Upper lobe of right lung (tissue), 1 donor: ENCODE data around the gene LYSMD1. TPM values are rescaled to one million over a fixed set of nuclear protein-coding genes. Genes with fewer than 3 reads are reported as not detected.
"Not testable (repeated sequence)": the region's sequence is repeated elsewhere in the genome, so short reads cannot be mapped to it uniquely, and the experiment has no call there.

Source experiments
- ATAC-seq: fragments of 200-7000 bp; cut with Tn5 transposase; one replicate; pipeline ENCODE4 v1.9.1; 2020; ENCODE audit warnings: mild to moderate bottlenecking, moderate library complexity
- DNase-seq: peaks from one replicate; pipeline ENCODE4 v3.0.0-alpha.2; 2020
- H3K27ac ChIP-seq: fragments of 200-600 bp; one replicate; pipeline ENCODE4 v1.8.0; 2022
- H3K27me3 ChIP-seq: fragments of 200-600 bp; one replicate; pipeline ENCODE4 v1.8.0; 2022; ENCODE audit warnings: mild to moderate bottlenecking
- H3K36me3 ChIP-seq: fragments of 200-600 bp; one replicate; pipeline ENCODE4 v1.8.0; 2022
- H3K4me1 ChIP-seq: fragments of 200-600 bp; one replicate; pipeline ENCODE4 v1.8.0; 2022
- H3K4me3 ChIP-seq: fragments of 200-600 bp; one replicate; pipeline ENCODE4 v1.8.0; 2022; ENCODE audit warnings: mild to moderate bottlenecking
- H3K9me3 ChIP-seq: fragments of 200-600 bp; one replicate; pipeline ENCODE4 v1.8.0; 2022
- intact Hi-C: fragments of 100-400 bp; cut with DNase I; formaldehyde crosslinking; loops from one replicate; pipeline ENCODE4 v1.11.0; 2022
- long read RNA-seq: library from polyadenylated mRNA; unstranded; transcript quantifications from one replicate; pipeline ENCODE4 v2.0.0, GENCODE V29; 2021
- total RNA-seq: library from RNA; stranded (reverse); fragmentation: NEBNext Ultra II Directional; extraction: Animal tissue kit (Norgen Biotek cat#: 25700); gene quantifications from one replicate; pipeline ENCODE4 v1.2.1, GENCODE V29; 2021
- TF ChIP-seq, protein P1 (sequence below): fragments of 200-600 bp; IDR thresholded peaks from one replicate; pipeline ENCODE4 v1.8.0; 2022; ENCODE audit warnings: antibody characterized with exemption
- donor health status: DM: no; HTN: yes; CAD: no; lungs with severe emphysema.

Gene LYSMD1, protein sequence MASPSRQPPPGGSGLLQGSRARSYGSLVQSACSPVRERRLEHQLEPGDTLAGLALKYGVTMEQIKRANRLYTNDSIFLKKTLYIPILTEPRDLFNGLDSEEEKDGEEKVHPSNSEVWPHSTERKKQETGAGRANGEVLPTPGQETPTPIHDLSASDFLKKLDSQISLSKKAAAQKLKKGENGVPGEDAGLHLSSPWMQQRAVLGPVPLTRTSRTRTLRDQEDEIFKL
- total RNA-seq = 6.2 TPM
- long read RNA-seq, partial matches to known transcripts = 0 of 1 reads
- long read RNA-seq, other reads (novel, unspliced or antisense) = 0 of 1 reads

DNA sequence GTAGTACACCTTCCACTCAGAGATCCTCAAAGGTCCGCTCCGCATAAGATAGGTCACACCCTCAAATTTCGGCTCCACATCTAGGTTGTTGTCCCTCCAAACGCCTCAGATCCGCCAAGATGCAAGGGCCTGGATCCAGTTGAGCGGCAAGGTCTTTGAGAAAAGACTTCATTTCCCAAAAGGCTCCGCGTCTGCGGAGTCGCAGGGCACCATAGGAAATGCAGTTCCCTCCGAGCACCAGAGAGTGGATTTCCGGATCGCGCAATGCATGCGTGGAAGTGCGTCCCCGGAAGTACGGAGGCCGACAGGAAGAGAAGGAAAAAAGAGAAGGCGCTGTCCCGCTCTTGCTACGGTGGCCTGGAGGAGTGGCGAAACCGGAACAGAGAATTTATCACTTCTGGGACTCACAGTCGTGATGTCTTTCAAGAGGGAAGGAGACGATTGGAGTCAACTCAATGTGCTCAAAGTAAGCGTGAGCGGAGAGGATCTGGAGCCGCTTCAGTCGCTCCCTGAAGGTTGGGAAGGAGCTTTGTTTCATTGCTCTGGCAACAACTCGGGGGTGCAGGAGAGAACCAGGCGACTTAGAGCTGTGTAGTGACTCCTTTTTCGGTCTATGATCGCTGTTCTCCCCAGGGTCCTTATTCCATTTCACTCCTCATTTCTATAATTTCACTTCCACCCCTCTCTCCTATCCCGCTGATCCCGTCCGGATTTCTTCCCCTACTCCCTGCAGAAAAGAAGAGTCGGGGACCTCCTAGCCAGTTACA lies at the start of gene LYSMD1, which contains the start of gene SCNM1:
Gene LYSMD1, minus strand, starts transcription at position 165 of the 767 bp plus-strand sequence. CDS start 644 bp downstream, outside the sequence.
Gene SCNM1, plus strand, starts transcription at position 407 of the 767 bp plus-strand sequence. Its CDS starts 9 bp downstream, at position 416.
- intact Hi-C loops = no loop called here
- Histone ChIP-seq H3K27ac (peak within 1 kb of the TSS; percentile 86), H3K36me3 (peaks cover 41% of the 10 kb centered on the region), H3K4me1 (peaks cover 16% of the 10 kb centered on the region), H3K9me3 (no peaks in the 10 kb centered on the region), H3K4me3 (peak within 1 kb of the TSS; percentile 73), H3K27me3 (no peaks in the 10 kb centered on the region)
- ATAC-seq = peak; percentile 97
- peak; percentile 96 for DNase-seq
- TF ChIP-seq, protein P1, sequence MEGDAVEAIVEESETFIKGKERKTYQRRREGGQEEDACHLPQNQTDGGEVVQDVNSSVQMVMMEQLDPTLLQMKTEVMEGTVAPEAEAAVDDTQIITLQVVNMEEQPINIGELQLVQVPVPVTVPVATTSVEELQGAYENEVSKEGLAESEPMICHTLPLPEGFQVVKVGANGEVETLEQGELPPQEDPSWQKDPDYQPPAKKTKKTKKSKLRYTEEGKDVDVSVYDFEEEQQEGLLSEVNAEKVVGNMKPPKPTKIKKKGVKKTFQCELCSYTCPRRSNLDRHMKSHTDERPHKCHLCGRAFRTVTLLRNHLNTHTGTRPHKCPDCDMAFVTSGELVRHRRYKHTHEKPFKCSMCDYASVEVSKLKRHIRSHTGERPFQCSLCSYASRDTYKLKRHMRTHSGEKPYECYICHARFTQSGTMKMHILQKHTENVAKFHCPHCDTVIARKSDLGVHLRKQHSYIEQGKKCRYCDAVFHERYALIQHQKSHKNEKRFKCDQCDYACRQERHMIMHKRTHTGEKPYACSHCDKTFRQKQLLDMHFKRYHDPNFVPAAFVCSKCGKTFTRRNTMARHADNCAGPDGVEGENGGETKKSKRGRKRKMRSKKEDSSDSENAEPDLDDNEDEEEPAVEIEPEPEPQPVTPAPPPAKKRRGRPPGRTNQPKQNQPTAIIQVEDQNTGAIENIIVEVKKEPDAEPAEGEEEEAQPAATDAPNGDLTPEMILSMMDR = no peak

DNA sequence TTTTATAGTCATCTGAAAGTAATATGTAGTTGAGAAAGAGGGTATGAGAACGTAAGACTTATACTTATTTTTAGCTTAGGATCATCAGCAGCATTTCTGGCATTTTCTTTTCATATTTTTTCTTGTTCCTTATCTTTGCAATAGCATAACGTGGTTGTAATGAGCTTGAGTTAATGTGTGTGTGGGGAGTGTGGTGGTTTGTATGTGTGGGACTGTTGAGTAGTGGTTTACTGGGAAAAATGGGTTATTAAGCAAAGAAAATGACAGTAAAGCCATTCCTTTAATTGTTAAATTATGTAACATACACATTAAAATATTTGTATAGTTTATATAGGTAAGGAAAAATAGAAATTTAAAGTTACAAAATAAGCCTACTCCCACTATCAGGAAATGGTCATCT lies 47.9 kb upstream of the LYSMD1 start:
- Histone ChIP-seq H3K36me3 (peaks cover 21% of the 10 kb centered on the region), H3K9me3 (no peaks in the 10 kb centered on the region), H3K27me3 (no peaks in the 10 kb centered on the region), H3K4me1 (no peaks in the 10 kb centered on the region), H3K27ac (no peak overlapping the region), H3K4me3 (no peak overlapping the region)
- ATAC-seq = no peak
- intact Hi-C loops = no loop called here
- no peak for DNase-seq
- TF ChIP-seq, protein P1 = no peak

GRCh38 chr1:151211972-151212705 lies 46.4 kb upstream of the LYSMD1 start:
- Histone ChIP-seq H3K4me3 (no peak overlapping the region), H3K4me1 (no peaks in the 10 kb centered on the region), H3K36me3 (peaks cover 30% of the 10 kb centered on the region), H3K27me3 (no peaks in the 10 kb centered on the region), H3K27ac (no peak overlapping the region), H3K9me3 (no peaks in the 10 kb centered on the region)
- TF ChIP-seq, protein P1 = no peak
- intact Hi-C loops = no loop called here
- DNase-seq (no peak), ATAC-seq (no peak)

- no peak overlapping the region for H3K4me3 ChIP-seq
- intact Hi-C loops = no loop called here
- H3K9me3 ChIP-seq = no peaks in the 10 kb centered on the region
- TF ChIP-seq, protein P1 = no peak
- H3K27ac ChIP-seq = no peak overlapping the region
- peaks cover 40% of the 10 kb centered on the region for H3K36me3 ChIP-seq
- DNase-seq = no peak
- H3K27me3 ChIP-seq = no peaks in the 10 kb centered on the region
- H3K4me1 ChIP-seq = no peaks in the 10 kb centered on the region
- ATAC-seq = no peak
Measured at GRCh38 chr1:151210830-151211229, 45.1 kb upstream of the LYSMD1 start.

- H3K9me3 ChIP-seq, H3K27ac ChIP-seq, DNase-seq, intact Hi-C loops, H3K27me3 ChIP-seq, ATAC-seq, H3K4me3 ChIP-seq: not testable (repeated sequence)
- H3K4me1 ChIP-seq = peaks cover 13% of the 10 kb centered on the region
- H3K36me3 ChIP-seq = peaks cover 53% of the 10 kb centered on the region
Measured at GRCh38 chr1:151205381-151205965, 39.8 kb upstream of the LYSMD1 start.
